CD1c-positive myeloid dendritic cell (primary cell): Measurements from ENCODE around the gene OR5M3.

Experiments used
- DNase-seq: peaks from one replicate; pipeline ENCODE4 v3.0.0-alpha.2; 2016; ENCODE audit errors: extremely low spot score

The OR5M3 gene

DNA sequence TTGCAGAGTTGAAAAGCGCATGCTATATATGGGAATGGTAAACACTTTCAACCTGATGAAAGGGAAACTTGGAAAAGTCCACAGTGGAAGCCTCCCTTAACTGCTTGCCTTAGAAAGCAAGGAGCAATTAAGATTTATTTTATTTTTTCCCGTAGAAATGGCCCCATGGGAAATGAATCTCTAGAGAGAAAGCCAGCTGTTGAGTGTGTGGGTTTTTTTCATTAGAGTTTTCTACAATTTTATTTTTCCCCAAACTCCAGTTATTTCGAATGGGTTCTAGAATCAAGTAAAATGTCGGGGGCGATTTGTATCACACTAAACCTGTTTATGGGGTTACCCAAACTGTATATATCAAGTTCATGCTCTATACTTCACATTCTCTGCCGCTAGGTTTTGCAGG lies at the start of gene OR5M3:
Gene OR5M3, minus strand, starts transcription at position 101 of the 400 bp plus-strand sequence. CDS start 2,855 bp downstream, outside the sequence.
- no peak for DNase-seq

GRCh38 chr11:56522008-56522407 lies 48.9 kb upstream of the OR5M3 start:
- no peak for DNase-seq

DNA sequence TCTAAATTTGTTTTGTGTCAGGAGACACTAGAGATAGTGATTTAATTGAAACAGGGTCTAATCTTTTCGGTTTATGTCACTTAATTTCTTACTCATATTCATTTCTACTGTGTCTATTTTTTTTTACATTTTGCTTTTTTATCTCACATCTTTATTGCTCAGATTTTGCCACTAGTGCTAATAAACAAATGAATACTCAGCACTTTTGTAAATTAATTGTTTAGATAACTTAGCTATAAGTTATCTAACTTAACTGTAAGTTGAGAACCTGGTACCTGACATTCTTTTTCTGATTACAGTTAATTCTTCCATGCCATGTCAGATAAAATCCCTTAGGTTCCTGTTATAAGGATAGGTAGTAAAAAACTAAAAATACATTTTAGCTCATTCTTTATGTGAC lies 40.1 kb upstream of the OR5M3 start:
- DNase-seq = no peak

DNA sequence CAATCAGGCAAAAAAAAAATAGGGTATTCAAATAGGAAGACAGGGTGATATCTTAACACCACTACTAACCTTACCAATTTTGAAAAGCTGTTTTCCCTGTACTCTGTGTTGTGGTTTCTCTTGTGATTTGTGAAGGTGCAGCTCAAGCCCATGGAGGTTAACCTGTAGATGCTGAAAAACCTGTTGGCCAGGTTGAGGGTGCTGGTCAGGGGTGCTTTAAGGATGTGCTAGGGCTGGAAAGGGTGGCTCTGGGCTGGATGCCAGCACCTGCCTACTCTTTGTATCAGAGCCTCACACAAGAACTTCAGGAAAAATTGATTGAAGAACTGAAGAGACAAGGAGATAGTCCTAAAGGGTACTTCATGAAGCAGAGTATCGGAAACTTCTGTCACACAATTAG lies 36.3 kb upstream of the OR5M3 start:
- no peak for DNase-seq

- no peak for DNase-seq
Measured at GRCh38 chr11:56497010-56497409, 23.9 kb upstream of the OR5M3 start.

GRCh38 chr11:56495117-56495516 lies 22.0 kb upstream of the OR5M3 start:
- DNase-seq = no peak

- DNase-seq = no peak
Measured at GRCh38 chr11:56491270-56491669, 18.1 kb upstream of the OR5M3 start, which contains the start of gene OR5M8. TSS of gene OR5M8 (minus strand) at chr11:56491370. CDS start at chr11:56491370, 0 bp downstream.

DNA sequence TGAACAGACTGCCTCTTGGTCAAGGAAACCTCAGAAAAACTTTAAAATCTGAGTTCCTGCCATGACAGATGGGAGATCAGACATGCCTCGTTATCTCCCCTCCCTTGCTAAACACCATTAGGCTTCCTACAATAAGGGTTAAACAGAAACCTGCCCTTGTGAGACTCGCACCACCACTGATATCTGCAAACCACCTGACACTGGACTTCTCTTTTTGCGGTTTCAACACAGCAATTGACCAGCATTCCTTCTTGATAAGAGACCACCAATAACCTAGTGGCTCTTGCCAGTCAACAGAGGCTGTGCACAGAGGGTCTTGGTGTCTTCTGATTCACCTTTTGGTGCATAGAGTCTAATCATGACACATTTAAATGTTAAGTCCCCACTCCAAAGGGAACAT lies 13.6 kb upstream of the OR5M3 start:
- no peak for DNase-seq

DNA sequence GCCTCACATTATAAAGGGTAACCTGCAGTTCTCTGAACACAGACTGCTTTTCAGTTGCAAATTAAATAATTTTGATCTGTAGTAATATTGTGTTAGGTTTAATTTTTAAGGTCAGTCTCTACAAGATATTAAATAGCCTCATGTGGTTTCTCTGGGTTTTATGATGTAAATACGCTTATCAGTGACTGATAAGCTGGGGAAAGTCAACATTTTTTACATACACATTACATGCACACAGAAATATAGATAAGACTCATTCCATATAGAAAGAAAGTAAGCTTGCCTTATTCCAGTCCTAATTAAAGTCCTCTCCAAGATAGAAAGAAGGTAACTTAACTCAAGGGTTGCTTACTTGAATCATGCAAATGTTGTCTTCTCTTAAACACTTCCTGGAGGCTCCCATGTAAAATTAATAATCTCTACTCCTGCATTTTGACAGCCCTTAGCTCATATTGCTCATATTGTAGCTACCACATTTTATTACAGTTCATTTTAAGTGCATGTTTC lies 1.6 kb upstream of the OR5M3 start:
- no peak for DNase-seq

- DNase-seq = no peak
Measured at GRCh38 chr11:56457076-56457475, 16.1 kb downstream of the OR5M3 start.

DNA sequence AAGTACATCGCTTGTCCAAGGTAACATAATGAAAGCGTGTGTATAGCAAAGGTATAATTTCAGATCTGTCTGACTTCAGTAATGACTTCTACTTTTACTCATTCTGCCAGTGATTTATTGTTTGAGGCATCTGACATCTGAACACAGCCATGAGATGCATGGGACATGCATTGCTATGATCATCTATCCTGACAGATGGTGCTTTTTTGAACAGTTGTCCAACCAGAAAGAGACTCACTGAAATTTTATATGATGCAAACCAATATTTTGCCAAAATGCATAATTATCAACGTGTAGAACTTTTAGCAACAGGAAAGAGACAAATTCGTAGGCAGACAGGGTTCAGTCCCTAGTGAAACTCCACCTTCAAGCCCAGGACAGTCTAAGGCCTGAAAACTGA lies 19.6 kb downstream of the OR5M3 start:
- no peak for DNase-seq
